KG1 (cell line): ENCODE results near the gene ADORA2B.

Source experiments
- DNase-seq: peaks from one replicate; lab custom pipeline; 2025; lab: John Stamatoyannopoulos, UW

ADORA2B gene

DNA sequence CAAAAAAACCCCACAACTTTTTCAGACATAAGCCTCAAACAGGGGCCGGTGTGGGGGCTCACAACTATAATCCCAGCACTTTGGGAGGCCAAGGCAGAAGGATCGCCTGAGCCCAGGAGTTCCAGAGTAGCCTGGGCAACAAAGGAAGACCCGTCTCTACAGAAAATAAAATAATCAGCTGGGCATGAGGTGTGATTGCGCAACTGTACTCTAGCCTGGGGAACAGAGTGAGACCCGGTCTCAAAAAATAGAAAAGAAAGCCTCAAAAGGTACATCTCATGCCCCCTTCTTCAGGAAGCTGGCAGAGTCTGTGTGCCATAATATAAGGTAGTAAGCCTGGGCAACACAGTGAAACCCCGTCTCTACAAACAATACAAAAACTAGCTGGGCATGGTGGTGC, 51.4 kb downstream of the ADORA2B start:
- no peak for DNase-seq

GRCh38 chr17:15998031-15998562, 53.2 kb downstream of the ADORA2B start:
- no peak for DNase-seq

- peak; percentile 60 for DNase-seq
These were observed 54.4 kb downstream of the ADORA2B start, which contains the start of the genes TTC19 and ZSWIM7 for GRCh38 chr17:15999141-15999973. Gene TTC19 (plus strand): TSS chr17:15999824. CDS start chr17:15999849, 25 bp downstream. Gene ZSWIM7 (minus strand): TSS chr17:15999704. CDS start chr17:15999594, 110 bp downstream.

- no peak for DNase-seq
These were observed 55.3 kb downstream of the ADORA2B start for GRCh38 chr17:15999974-16000827.

GRCh38 chr17:16001226-16001897, 56.4 kb downstream of the ADORA2B start:
- no peak for DNase-seq

- DNase-seq = no peak
These were observed 57.9 kb downstream of the ADORA2B start for GRCh38 chr17:16002708-16003260.

DNA sequence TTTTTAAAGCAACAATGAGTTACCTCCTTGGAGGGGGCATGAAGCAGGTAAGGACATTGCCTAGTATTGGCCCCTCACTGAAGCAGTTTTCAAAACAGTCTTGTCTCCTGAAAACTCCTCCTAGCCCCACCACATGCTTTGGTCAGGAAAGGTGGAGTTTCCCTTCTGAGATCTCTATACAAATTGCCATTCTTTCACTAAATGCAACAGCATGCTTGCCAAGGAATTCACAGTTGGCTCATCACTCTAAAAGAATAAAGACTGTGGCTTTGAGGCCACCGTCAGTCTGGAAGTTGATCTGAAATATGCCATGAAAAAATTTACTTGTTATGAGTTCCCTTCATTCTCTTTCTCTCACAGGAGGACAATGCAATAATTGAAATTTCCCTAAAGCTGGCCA, 58.9 kb downstream of the ADORA2B start:
- no peak for DNase-seq

- no peak for DNase-seq
These were observed 60.7 kb downstream of the ADORA2B start for GRCh38 chr17:16005636-16006035.

- no peak for DNase-seq
These were observed 62.5 kb downstream of the ADORA2B start for GRCh38 chr17:16007439-16007838.

DNA sequence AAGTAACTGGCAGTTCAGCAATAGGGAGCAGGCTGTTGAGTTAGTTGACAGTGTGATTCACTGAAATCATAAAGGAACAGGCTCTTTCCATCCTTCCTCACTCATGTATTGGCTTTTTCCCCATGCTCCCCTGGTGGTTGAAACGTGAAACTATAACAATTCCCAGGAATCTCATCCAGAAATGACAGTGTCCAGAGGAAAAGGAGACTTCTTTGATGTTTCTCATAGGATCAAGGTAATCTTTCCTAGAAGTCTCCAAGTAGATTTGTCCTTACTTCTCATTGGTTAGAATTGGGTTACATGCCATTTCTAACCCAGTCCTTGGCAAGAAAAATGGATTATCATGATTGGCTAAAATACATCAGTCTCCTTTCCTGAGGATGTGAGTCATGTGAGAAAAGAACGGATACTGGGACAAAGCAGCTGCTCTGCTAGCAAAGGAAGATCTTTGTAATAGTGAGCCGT, 69.0 kb downstream of the ADORA2B start:
- DNase-seq = no peak

GRCh38 chr17:16019347-16019746, 74.4 kb downstream of the ADORA2B start:
- no peak for DNase-seq

DNA sequence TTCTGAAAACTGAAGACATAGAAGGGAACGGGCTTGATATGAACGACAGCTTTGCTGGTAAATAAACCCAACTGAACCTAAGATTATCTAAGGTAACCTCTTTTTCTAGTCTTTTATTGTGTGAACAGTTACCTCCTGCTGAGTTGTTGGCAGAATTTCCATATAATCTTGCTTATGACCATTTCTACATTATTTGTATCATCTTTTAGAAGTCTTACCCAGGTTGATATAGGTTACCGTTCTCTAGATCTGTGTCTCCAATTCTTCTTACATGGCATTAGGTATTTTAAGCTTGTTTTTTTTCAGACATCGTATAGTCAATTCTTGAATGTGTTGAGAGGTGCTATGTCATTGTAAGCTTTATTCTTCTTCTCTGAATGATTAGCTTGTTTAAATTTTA, 79.0 kb downstream of the ADORA2B start:
- DNase-seq = no peak

DNA sequence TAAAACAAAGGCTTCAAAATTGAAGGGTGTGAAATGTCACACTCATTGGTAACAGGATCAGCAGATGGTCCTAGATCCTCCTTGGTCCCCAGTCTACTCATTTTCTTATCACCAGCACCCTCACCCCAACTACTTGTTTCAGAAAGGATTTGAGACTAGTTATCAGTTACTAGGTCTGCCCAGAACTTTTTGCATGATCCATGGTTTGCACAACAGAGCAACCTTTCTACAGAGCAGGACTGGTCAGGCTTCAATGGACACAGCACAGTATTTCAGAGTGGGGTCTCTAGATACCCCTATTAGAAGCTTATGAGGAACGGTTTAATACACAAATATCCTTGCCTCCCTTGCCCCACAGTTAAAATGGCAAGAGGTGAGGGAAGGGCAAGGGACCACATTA, 80.3 kb downstream of the ADORA2B start:
- DNase-seq = no peak
